ENCODE measurements around the gene CD320.
"Not testable (repeated sequence)": the region's sequence is repeated elsewhere in the genome, so short reads cannot be mapped to it uniquely, and the experiment has no call there.

CD320 gene

GRCh38 chr19:8333767-8334457 lies 25.8 kb upstream of the CD320 start:
- DNase-seq (ENCODE audit: low read depth, low spot score) = no peak

DNA sequence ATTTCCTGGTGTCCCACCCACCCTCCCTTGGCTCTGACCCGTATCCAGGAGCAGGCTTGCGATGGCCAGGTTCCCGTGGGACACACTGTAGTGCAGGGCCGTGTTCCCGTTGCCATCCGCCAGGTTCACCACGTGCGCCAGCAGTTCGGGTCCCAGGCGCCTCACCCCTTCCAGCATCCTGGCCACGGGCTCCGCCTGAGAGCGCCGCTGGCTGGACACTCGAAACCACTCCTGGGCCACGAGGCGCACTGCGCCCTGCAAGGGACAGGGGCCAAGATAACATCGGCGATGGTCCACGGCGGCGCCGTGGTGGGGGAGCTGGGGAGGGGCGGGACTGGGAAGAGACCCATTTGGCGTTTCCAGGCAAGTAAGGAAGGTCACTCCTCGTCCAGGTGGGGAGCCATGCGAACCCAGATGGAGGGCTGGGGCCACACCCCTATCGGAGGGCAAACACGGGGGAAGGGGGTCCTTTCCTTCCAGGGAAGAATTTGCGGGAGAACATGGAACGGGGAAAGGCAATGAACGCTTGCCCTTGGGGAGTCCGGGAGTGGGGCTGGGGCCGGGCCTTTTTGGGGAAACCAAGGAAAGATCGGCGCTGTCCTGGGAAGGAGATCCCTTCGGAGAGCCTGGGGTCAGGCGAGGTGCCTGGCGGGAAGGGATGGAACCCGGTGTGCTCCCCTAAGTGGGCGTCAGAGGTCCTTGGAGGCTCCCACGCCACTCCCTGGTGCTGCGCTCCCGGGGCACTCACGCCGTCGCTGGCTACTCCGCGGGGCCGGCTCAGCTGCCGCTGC lies 25.0 kb upstream of the CD320 start:
- DNase-seq (ENCODE audit: low read depth, low spot score) = no peak

GRCh38 chr19:8331263-8331845 lies 23.2 kb upstream of the CD320 start:
- no peak for DNase-seq (ENCODE audit: low read depth, low spot score)

GRCh38 chr19:8329996-8330395 lies 21.8 kb upstream of the CD320 start:
- no peak for DNase-seq (ENCODE audit: low read depth, low spot score)

GRCh38 chr19:8325454-8325853 lies 17.3 kb upstream of the CD320 start:
- no peak for DNase-seq (ENCODE audit: low read depth, low spot score)

DNA sequence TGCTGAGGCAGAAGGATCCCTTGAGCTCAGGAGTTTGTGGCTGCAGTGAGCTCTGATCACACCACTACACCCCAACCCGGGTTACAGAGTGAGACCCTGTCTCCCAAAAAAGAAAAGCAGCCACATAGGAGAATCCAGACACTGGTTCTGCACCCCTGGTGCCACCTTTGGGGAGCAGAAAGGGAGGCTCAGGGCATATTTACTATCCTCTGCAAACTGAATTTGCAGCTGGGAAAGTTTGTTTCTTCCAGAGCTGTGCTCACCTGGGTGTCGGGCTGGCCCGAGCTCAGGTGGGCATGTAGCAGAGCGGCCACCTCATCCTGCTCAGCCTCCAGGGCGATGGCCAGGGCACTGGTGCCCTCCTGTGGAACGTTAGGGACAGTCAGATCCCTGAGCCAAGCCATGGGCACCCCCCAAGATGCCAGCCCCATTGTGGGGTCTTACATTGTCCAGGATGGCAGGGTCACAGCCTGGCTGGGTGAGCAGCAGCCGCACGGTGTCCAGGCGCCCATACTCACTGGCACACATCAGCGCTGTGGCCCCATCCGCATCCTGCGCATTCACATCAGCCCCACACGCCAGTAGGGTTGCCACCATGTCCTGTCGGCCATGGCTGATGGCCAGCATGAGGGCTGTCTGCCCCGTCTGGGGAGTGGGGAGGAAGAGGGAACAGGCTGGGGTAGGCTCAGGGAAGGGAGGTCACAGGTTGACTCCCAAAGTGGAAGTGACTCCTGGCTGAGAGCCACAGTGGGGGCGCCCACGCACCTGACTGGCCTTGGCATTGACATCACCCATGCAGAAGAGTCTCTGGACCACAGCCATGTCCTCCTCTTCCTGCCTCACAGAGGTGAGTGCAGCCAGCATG lies 16.3 kb upstream of the CD320 start:
- no peak for DNase-seq (ENCODE audit: low read depth, low spot score)

DNA sequence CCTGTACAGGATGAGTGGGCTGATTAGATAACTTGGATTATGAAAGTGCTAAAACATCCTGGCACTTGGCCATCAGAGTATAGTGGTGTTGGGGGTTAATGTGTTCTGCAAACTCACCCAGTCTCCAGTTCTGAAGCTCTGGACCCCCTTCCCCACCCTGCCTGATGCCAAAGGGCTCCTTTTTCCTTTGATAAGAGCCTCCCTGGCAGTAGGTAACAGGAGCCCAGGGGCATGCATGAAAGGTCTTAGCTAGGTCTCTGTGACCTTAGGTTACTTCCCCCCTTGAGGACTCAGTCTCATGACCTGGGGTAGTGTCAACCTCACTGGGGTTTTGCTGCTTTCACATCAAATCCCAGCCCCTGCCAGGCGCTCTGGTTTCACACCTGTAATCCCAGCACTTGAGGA lies 15.6 kb upstream of the CD320 start:
- DNase-seq (ENCODE audit: low read depth, low spot score) = no peak

GRCh38 chr19:8322638-8322997 lies 14.5 kb upstream of the CD320 start:
- no peak for DNase-seq (ENCODE audit: low read depth, low spot score)

DNA sequence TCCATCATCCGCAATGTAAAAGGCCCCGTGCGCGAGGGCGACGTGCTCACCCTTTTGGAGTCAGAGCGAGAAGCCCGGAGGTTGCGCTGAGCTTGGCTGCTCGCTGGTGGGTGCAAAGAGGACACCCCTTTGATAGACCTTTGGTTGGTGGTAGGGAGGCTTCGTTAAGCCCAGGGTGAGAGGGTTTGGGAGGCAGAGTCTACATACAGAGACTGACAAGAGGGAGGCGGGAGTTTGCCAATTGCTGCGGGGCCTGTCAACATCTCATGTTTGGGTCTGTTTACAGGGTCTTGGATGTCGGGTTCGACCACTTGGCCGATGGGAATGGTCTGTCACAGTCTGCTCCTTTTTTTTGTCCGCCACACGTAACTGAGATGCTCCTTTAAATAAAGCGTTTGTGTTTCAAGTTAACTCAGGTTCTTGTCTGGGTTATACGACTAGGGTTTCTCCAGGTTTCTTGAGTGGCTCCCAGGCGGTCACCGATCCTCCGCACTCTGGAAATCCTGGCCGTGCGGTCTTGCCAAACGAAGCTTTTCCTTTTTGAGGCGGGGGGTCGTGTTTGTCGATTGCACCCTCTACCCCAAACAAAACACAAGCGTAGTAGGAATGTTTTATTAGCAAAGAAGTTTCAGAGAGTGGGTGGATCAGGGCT lies 14.0 kb upstream of the CD320 start:
- no peak for DNase-seq (ENCODE audit: low read depth, low spot score)

DNA sequence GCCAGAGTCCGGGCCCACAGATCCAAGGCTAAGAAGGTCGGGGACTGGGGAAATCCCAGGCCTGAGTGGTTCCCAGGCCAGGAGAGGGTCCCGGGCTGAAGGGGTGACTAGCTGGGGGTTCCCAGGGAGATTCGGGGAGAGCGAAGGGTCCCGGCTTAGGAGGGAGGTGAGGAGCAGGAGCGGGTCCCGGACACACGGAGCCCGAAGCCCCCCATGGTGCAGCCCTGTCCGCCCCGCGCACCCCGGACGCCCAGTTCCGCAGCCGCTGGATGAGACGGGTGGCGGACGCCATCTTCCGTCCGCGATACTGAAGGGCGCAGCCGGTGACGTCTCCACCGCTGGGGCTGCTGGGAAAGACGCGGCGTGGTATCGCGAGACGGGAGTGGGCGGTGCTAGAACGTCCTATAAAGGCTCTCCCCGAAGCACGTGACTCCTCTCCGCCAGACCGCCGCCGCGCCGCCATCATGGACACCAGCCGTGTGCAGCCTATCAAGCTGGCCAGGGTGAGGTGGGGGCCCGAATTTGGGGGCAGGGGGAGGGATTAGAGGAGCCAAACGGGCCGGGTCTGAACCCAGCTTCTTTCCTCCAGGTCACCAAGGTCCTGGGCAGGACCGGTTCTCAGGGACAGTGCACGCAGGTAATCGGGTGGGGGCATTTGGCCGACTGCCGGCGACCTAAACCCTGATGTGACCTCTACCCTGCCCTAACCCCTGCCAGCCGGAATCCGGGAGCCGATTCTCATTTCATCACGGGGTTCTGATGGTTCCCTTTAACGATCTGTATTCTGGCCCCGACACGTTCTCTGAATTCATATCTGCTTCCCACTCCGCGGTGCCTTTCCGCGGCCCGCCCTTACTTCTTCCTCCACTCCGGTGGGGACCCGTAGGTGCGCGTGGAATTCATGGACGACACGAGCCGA lies 13.2 kb upstream of the CD320 start, which contains the start of the genes NDUFA7 and RPS28:
TSS of gene NDUFA7 (minus strand) at position 309 of the 919 bp plus-strand sequence. CDS start at position 292, 17 bp downstream.
TSS of gene RPS28 (plus strand) at position 430 of the 919 bp plus-strand sequence. CDS start at position 465, 35 bp downstream.
- DNase-seq (ENCODE audit: low read depth, low spot score) = no peak

- DNase-seq (ENCODE audit: low read depth, low spot score) = no peak
Measured at GRCh38 chr19:8320564-8321066, 12.5 kb upstream of the CD320 start.

DNA sequence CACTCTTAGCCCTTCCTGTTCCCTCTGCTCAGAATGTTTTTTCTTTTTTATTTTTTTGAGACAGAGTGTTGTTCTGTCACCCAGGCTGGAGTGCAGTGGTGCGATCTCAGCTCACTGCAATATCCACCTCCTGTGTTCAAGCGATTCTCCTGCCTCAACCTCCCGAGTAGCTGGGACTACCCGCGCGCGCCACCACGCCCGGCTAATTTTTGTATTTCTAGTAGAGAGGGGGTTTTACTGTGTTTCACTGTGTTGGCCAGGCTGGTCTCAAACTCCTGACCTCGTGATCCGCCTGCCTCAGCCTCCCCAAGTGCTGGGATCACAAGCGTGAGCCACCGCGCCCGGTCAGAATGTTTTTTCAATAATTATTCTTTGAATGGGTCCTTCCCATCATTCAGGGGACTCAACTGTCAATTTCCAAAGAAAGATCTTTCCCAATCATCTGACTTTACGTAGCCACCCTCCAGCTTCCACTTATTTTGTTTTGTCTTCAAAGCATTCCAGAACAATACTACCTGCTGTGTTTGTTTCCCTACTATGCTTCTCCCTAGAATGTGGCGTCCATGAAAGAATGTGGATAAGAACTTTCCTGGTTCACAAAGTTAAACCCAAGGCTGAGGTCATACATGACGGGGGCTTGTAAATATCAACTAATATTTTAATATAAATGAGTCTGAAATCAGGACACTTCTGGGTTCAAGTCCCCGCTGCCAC lies 11.8 kb upstream of the CD320 start:
- no peak for DNase-seq (ENCODE audit: low read depth, low spot score)

GRCh38 chr19:8318835-8319234 lies 10.7 kb upstream of the CD320 start:
- not testable (repeated sequence) for DNase-seq (ENCODE audit: low read depth, low spot score)

- DNase-seq (ENCODE audit: low read depth, low spot score) = no peak
Measured at GRCh38 chr19:8316351-8317125, 8.4 kb upstream of the CD320 start.

DNA sequence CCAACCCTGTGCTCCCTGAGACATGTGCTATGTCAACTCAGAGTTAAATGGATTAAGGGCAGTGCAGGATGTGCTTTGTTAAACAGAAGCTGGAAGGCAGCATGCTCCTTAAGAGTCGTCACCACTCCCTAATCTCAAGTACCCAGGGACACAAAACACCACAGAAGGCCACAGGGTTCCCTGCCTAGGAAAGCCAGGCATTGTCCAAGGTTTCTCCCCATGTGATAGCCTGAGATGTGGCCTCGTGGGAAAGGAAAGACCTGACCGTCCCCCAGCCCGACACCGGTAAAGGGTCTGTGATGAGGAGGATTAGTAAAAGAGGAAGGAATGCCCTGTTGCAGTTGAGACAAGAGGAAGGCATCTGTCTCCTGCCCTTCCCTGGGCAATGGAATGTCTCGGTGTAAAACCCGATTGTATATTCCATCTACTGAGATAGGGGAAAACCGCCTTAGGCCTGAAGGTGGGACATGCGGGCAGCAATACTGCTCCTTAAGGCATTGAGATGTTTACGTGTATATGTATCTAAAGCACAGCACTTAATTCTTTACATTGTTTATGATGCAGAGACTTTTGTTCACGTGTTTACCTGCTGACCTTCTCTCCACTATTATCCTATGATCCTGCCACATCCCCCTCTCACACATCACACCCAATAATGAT lies 7.0 kb upstream of the CD320 start:
- not testable (repeated sequence) for DNase-seq (ENCODE audit: low read depth, low spot score)

GRCh38 chr19:8311461-8312260 lies 3.5 kb upstream of the CD320 start:
- no peak for DNase-seq (ENCODE audit: low read depth, low spot score)

All from iPS DF 19.7 (cell line).